K562 (cell line): ENCODE results near the gene MT2A. TPM values are rescaled to one million over a fixed set of nuclear protein-coding genes. Genes with fewer than 3 reads are reported as not detected.

Source experiments
- ATAC-seq: fragments of 200-7000 bp; cut with Tn5 transposase; 3 replicates; pipeline ENCODE4 v1.9.1; 2020; ENCODE audit warnings: moderate library complexity
- BruUV-seq: library from RNA; stranded (reverse); fragments of 400-500 nt; replicated peaks from 2 replicates; lab custom pipeline; 2021; lab: Mats Ljungman, UMichigan
- CTCF ChIA-PET: fragments of 300-600 bp; formaldehyde crosslinking; extraction: SDS; loops from one replicate; lab custom pipeline; 2021; ENCODE audit warnings: low intra/inter-chr PET ratio; lab: Yijun Ruan, JAX
- POLR2A ChIA-PET: fragments of 300-600, 350-650 bp; sonication (Branson Sonifier 250); formaldehyde crosslinking; extraction: SDS; loops from one replicate; lab custom pipeline; 2021; ENCODE audit warnings: antibody characterized with exemption, inconsistent platforms; lab: Yijun Ruan, JAX
- DNase-seq, 4 experiments: peaks; one replicate each; pipeline versions ENCODE4 v3.0.0 to v3.0.0-alpha.2; 2011 to 2018; ENCODE audit warnings: low spot score in 3 of 4, mixed read lengths in 3 of 4; ENCODE audit errors: extremely low read depth in 1 of 4
- FAIRE-seq: peaks from 2 replicates; lab custom pipeline; 2011; peaks lifted over from hg19 to GRCh38; lab: Jason Lieb, UNC
- H2AFZ ChIP-seq: 2 replicates; pipeline ENCODE4 v1.6.0; 2011; ENCODE audit warnings: low read depth, low read length, control low read depth, inconsistent platforms
- H3K27ac ChIP-seq: fragments of 200-600 bp; 3 replicates; pipeline ENCODE4 v1.8.0; 2011; ENCODE audit warnings: low read depth, mild to moderate bottlenecking, control low read depth, inconsistent platforms, low read length, moderate library complexity, mixed read lengths; ENCODE audit errors: extremely low read depth
- H3K27me3 ChIP-seq, 2 experiments: fragments of 300-600 bp in 1 of 2; 2 replicates in 1 of 2; 3 replicates in 1 of 2; pipeline versions ENCODE4 v1.6.0 to v1.8.0; 2011; ENCODE audit warnings: inconsistent platforms in 2 of 2, low read length in 2 of 2, mild to moderate bottlenecking in 1 of 2, mixed read lengths in 1 of 2, moderate library complexity in 1 of 2; ENCODE audit not compliant: control insufficient read depth in 2 of 2, insufficient read depth in 2 of 2
- H3K36me3 ChIP-seq: fragments of 300-600 bp; 3 replicates; pipeline ENCODE4 v1.8.0; 2011; ENCODE audit warnings: mild to moderate bottlenecking, low read length, inconsistent platforms; ENCODE audit not compliant: control insufficient read depth, insufficient read depth
- H3K4me1 ChIP-seq, 2 experiments: fragments of 200-600 bp in 1 of 2; replicated peaks in 1 of 2; 2 replicates in 1 of 2; 3 replicates in 1 of 2; pipeline versions ENCODE4 v1.5.1 to v1.8.0; 2011; ENCODE audit warnings: inconsistent platforms in 2 of 2, low read length in 2 of 2, mild to moderate bottlenecking in 1 of 2, mixed read lengths in 1 of 2, moderate library complexity in 1 of 2; ENCODE audit not compliant: control insufficient read depth in 2 of 2, insufficient read depth in 2 of 2
- H3K4me2 ChIP-seq: 2 replicates; pipeline ENCODE4 v1.6.1; 2011; ENCODE audit warnings: low read length, control low read depth, inconsistent platforms, mixed read lengths; ENCODE audit not compliant: insufficient read depth
- H3K4me3 ChIP-seq: fragments of 200-600 bp; sonication (generic), shearing (Covaris generic); 2 replicates; pipeline ENCODE4 v1.5.1; 2016; ENCODE audit warnings: control low read depth, inconsistent platforms
- H3K79me2 ChIP-seq: fragments of 200-600 bp; 3 replicates; pipeline ENCODE4 v1.8.0; 2011; ENCODE audit warnings: low read length, inconsistent platforms; ENCODE audit not compliant: control insufficient read depth, insufficient read depth
- H3K9ac ChIP-seq, 2 experiments: 2 replicates each; pipeline versions ENCODE4 v1.6.0 to v1.6.1; 2011; ENCODE audit warnings: low read depth in 2 of 2, low read length in 2 of 2, control low read depth in 1 of 2, inconsistent platforms in 1 of 2, mild to moderate bottlenecking in 1 of 2, mixed read lengths in 1 of 2; ENCODE audit not compliant: insufficient read depth in 1 of 2
- H3K9me1 ChIP-seq: one replicate; pipeline ENCODE4 v1.6.0; 2011; ENCODE audit warnings: inconsistent platforms, mild to moderate bottlenecking, low read length, moderate library complexity; ENCODE audit not compliant: control insufficient read depth, insufficient read depth
- H3K9me3 ChIP-seq: replicated peaks from 2 replicates; pipeline ENCODE4 v1.5.1; 2011; ENCODE audit warnings: low read depth, low read length, inconsistent platforms; ENCODE audit not compliant: control insufficient read depth, insufficient read depth
- H4K20me1 ChIP-seq: replicated peaks from 2 replicates; pipeline ENCODE4 v1.6.1; 2011; ENCODE audit warnings: low read length, inconsistent platforms, mixed read lengths; ENCODE audit not compliant: control insufficient read depth, insufficient read depth
- BRF1 ChIP-seq: IDR thresholded peaks from 3 replicates; pipeline ENCODE4 v1.6.1; 2011; ENCODE audit warnings: borderline replicate concordance, mild to moderate bottlenecking; ENCODE audit not compliant: insufficient read length; ENCODE audit errors: extremely low read depth
- CGGBP1 ChIP-seq: fragments of 250-450 bp; sonication (Bioruptor Pico); IDR thresholded peaks from 2 replicates; pipeline ENCODE4 v1.9.0; 2021; ENCODE audit warnings: mild to moderate bottlenecking
- CREBBP ChIP-seq: IDR thresholded peaks from one replicate; pipeline ENCODE4 v1.6.1; 2012; ENCODE audit warnings: low read depth, mild to moderate bottlenecking, control low read depth, inconsistent platforms, low read length
- CTCFL ChIP-seq: IDR thresholded peaks from 2 replicates; pipeline ENCODE4 v1.6.1; 2011; ENCODE audit warnings: borderline replicate concordance, low read depth, mild to moderate bottlenecking, moderate library complexity, low read length; ENCODE audit not compliant: insufficient read depth, poor library complexity, severe bottlenecking
- MIER1 ChIP-seq: fragments of 450-650 bp; IDR thresholded peaks from 2 replicates; pipeline ENCODE4 v1.6.1; 2016; ENCODE audit warnings: antibody characterized with exemption, mild to moderate bottlenecking, low read depth
- PHF21A ChIP-seq: fragments of 450-650 bp; IDR thresholded peaks from 2 replicates; pipeline ENCODE4 v1.6.1; 2017; ENCODE audit warnings: low read depth, borderline replicate concordance
- PHTF2 ChIP-seq: fragments of 250-450 bp; sonication (Bioruptor Pico); IDR thresholded peaks from 2 replicates; pipeline ENCODE4 v1.5.0; 2021; ENCODE audit warnings: mild to moderate bottlenecking
- RBM34 ChIP-seq: fragments of 200-400 bp; formaldehyde crosslinking; IDR thresholded peaks from 2 replicates; pipeline ENCODE4 v1.6.1; 2018; ENCODE audit warnings: low read length, borderline replicate concordance; ENCODE audit not compliant: insufficient read depth
- RFX5 ChIP-seq: IDR thresholded peaks from 2 replicates; pipeline ENCODE4 v1.6.1; 2011; ENCODE audit warnings: low read depth, mild to moderate bottlenecking, improper control_type of control experiment, low read length
- SRSF3 ChIP-seq: fragments of 200-400 bp; formaldehyde crosslinking; IDR thresholded peaks from 2 replicates; pipeline ENCODE4 v1.6.1; 2016; ENCODE audit warnings: mild to moderate bottlenecking, low read length, moderate library complexity; ENCODE audit not compliant: insufficient read depth
- ZBED1 ChIP-seq: IDR thresholded peaks from 2 replicates; pipeline ENCODE4 v1.6.1; 2014
- ZBTB49 ChIP-seq: sonication (generic); formaldehyde crosslinking; IDR thresholded peaks from 2 replicates; pipeline ENCODE4 v1.8.0; 2022; ENCODE audit warnings: missing genetic modification reagents, mild to moderate bottlenecking, borderline replicate concordance
- ZNF561 ChIP-seq: fragments of 450-650 bp; formaldehyde crosslinking; conservative IDR thresholded peaks from 2 replicates; pipeline ENCODE4 v1.4.0; 2020; ENCODE audit warnings: mild to moderate bottlenecking, moderate library complexity
- WGBS: fragments of 100-300 bp; shearing (Covaris generic); methylation state at CpG from one replicate; pipeline ENCODE4 v1.1.6; 2016; ENCODE audit warnings: low coverage, mixed read lengths; ENCODE audit not compliant: insufficient coverage; ENCODE audit errors: missing lambda C conversion rate; 5-methylcytosine and 5-hydroxymethylcytosine counted together
- in situ Hi-C: fragments of 300-500 bp; cut with MboI; formaldehyde crosslinking; loops from 4 replicates; pipeline ENCODE4 v1.15.0; 2018; ENCODE audit warnings: inconsistent platforms, mixed read lengths
- intact Hi-C: fragments of 100-400 bp; cut with micrococcal nuclease; formaldehyde crosslinking; loops from 2 replicates; pipeline ENCODE4 v1.14.2; 2022
- polyA plus RNA-seq, 8 experiments: library from polyadenylated mRNA; depleted of rRNA in 4 of 8; stranded (reverse) in 5 of 8; unstranded in 3 of 8; fragments of >200 nt; fragmentation: Nextera tagmentation in 2 of 8; fragmentation: Illumina TruSeq in 1 of 8; extraction: Ambion mirVana in 2 of 8; extraction: Trizol in 1 of 8; gene quantifications; 2 replicates each; pipeline versions ENCODE4 v1.2.1 to v1.2.3, GENCODE V29; 2011 to 2014; ENCODE audit warnings: inconsistent platforms in 1 of 8, missing spikeins in 1 of 8
- total RNA-seq, 7 experiments: library from RNA; depleted of rRNA in 6 of 7; stranded (reverse); fragments of >200 nt in 6 of 7; fragmentation: Illumina TruSeq in 2 of 7; extraction: Trizol in 2 of 7; gene quantifications; 2 replicates each; pipeline versions ENCODE4 v1.2.1 to v1.2.3, GENCODE V29; 2011 to 2021; ENCODE audit warnings: low replicate concordance in 1 of 7

MT2A gene
- total and polyA plus RNA-seq, 9 of the 15 experiments (the other 6 are each of a cell fraction or from before 2014, with no cell fraction given): 2.0 to 16.9 (median 8.5) TPM

- no peak for TF ChIP-seq CTCFL
- TF ChIP-seq BRF1: no peak
- no peak for TF ChIP-seq PHF21A
- TF ChIP-seq RFX5: no peak
- TF ChIP-seq ZBED1: no peak
- TF ChIP-seq MIER1: no peak
Observed at GRCh38 chr16:56625140-56625942, 17.0 kb downstream of the MT2A start, which contains the start of gene MT1E (continued).

- H3K9me1 ChIP-seq: no peaks in the 10 kb centered on the region
- H3K27ac ChIP-seq: no peak overlapping the region
- H3K4me1 ChIP-seq: peaks cover 0 to 7% of the 10 kb centered on the region in 2 experiments; a peak in 2 of 5 replicates
- H2AFZ ChIP-seq: no peak overlapping the region
- no peak overlapping the region for H3K9ac ChIP-seq
- no peak overlapping the region for H3K4me2 ChIP-seq
- ChIA-PET CTCF (no interaction called here), POLR2A (interaction anchor here (1.0 kb wide), 1 partner anchor 13 kb away, joined by 4 read pairs; no protein-coding TSS in a partner anchor)
- peaks cover 16 to 40% of the 10 kb centered on the region in 2 experiments; a peak in 4 of 5 replicates for H3K27me3 ChIP-seq
- no peak; the same call in 2 of the 3 replicates for ATAC-seq
- H3K79me2 ChIP-seq: no peaks in the 10 kb centered on the region
- WGBS: 1% methylated on average over 11 of the region's 16 CpGs
- no peak overlapping the region for H3K4me3 ChIP-seq
- H3K9me3 ChIP-seq: no peaks in the 10 kb centered on the region
- no peaks in the 10 kb centered on the region for H3K36me3 ChIP-seq
- no TSS peak for BruUV-seq
- intact Hi-C loops: no loop called here
- H4K20me1 ChIP-seq: no peaks in the 10 kb centered on the region
- in situ Hi-C loops: no loop called here
- FAIRE-seq: no peak
- no peak for DNase-seq
- no peak for TF ChIP-seq CGGBP1 (CRISPR knock-in tag)
- no peak for TF ChIP-seq PHTF2 (CRISPR knock-in tag)
- no peak for TF ChIP-seq ZBTB49 (CRISPR knock-in tag)
- no peak for TF ChIP-seq RBM34
- TF ChIP-seq SRSF3: no peak
- no peak for TF ChIP-seq ZNF561 (CRISPR knock-in tag)
- no peak for TF ChIP-seq CREBBP
Observed at GRCh38 chr16:56625943-56626654, 17.7 kb downstream of the MT2A start.
